CD4-positive, alpha-beta T cell treated with Interferon gamma for 1 hour (primary cell): Measurements from ENCODE around the gene ZNF627.
"Not testable (repeated sequence)": the region's sequence is repeated elsewhere in the genome, so short reads cannot be mapped to it uniquely, and the experiment has no call there.

ENCODE experiments used
- DNase-seq: peaks from one replicate; pipeline ENCODE4 v3.0.0-alpha.2; 2020

ZNF627 gene

GRCh38 chr19:11597202-11598102 is at the start of gene ZNF627:
Gene ZNF627 (plus strand): TSS chr19:11597483. CDS start chr19:11597628, 145 bp downstream.
- peak; percentile 98 for DNase-seq

GRCh38 chr19:11547929-11548700 is 49.2 kb upstream of the ZNF627 start:
- no peak for DNase-seq

GRCh38 chr19:11549386-11549953 is 47.8 kb upstream of the ZNF627 start:
- DNase-seq, result no peak

DNA sequence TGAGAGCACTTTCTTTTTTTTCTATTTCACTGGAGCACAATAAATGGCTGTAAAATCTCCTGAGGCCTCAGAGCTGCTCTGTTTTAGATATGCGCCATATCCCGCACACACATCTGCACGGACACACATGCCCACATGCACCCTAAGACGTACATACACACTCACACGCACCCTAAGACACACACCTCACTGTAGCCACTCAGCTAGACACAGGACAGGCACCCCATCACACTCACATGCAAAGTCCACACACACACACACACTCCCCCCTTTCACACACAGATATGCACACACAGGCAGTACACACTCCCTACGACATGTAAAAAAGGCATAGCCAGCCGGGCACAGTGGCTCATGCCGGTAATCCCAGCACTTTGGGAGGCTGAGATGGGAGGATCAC is 47.0 kb upstream of the ZNF627 start:
- DNase-seq, result no peak

DNA sequence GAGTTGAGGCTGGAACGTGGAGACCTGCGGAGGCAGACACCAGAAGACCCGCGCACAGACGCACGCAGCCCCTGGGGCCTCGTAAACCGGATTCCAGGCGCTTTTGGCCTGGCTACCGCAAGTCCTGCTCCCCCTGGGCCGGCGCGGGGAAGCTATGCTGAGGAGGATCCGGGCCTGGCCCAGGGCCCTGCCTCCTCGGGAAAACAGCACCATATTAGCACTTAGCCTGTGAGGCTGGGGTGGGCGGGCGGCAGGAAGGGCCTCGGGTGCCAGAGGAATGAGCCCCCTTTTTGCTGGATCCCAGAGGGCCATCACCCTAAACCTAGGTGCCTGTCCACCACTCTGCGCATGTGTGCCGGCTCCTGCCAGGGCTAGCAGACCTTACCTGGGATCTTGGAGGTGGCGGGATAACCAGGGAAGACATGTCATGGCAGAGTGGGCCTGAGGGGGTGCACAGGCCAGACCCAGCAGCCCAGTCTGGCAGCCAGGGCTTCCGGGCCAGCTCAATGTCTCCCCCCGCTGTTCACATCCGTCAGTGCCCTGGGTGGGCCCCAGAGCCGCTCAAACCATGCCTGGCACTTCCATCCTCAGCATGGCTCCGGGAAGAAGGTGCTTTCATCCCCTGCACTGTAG is 45.6 kb upstream of the ZNF627 start:
- no peak for DNase-seq

DNA sequence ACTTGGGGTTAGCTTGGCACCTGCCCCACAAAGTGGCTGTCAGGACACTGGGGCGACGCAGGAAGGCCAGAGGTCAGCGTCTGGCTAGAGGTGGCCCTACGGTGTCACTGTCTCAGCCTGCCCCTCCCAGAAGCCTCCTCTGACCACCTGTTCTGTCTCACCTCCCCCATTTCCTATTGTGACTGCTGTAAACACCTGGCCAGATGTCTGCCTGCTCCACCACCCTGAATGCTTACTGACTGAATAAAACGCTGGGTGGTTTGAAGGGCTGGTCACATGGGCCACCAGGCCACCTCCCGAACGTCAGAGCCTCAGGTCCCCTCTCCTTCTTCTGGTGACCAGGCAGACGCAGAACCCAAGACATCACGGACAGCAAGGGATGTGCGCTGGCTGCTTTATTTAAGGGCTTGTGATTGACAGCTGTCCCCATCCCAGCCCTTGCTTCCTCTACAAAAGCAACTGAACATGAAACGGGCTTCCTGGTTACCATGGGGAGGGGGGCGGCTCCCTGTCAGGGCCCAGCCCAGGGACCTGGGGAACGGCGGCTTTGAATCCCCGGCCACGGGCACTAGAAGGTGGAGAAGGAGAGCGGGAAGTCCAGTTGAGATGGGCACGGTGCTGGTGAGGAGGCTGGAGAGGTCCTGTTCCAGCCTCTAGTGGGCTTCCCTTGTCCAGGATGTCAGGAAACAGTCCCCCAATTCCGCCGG is 44.5 kb upstream of the ZNF627 start:
- no peak for DNase-seq

DNA sequence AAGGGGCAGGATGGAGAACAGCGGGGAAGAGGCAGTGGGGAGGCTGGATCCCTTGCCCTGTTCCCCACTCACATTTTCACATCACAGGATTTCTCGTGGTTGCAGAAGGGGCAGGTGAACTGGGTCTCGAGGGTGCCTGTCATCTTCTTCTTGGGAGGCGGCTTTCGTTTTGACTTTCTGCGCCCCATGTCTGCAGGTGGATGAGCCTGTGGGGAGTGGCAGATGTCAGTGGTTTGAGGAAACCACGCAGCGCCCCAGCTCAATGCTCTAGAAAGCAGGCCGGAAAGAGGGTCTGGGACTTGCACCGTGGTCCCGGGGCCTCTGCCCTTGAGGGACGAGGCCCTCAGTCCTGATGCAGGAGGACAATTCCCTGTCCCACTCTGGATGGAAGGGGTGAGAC is 43.1 kb upstream of the ZNF627 start:
- DNase-seq, result no peak

GRCh38 chr19:11555246-11555645 is 42.0 kb upstream of the ZNF627 start:
- DNase-seq, result no peak

- DNase-seq, result no peak
Measured at GRCh38 chr19:11556634-11557420, 40.5 kb upstream of the ZNF627 start.

- peak; percentile 98 for DNase-seq
Measured at GRCh38 chr19:11558881-11559828, 38.1 kb upstream of the ZNF627 start, which contains the start of gene ELOF1. Gene ELOF1 (minus strand): TSS chr19:11559230. CDS start chr19:11554347, 4,883 bp downstream.

DNA sequence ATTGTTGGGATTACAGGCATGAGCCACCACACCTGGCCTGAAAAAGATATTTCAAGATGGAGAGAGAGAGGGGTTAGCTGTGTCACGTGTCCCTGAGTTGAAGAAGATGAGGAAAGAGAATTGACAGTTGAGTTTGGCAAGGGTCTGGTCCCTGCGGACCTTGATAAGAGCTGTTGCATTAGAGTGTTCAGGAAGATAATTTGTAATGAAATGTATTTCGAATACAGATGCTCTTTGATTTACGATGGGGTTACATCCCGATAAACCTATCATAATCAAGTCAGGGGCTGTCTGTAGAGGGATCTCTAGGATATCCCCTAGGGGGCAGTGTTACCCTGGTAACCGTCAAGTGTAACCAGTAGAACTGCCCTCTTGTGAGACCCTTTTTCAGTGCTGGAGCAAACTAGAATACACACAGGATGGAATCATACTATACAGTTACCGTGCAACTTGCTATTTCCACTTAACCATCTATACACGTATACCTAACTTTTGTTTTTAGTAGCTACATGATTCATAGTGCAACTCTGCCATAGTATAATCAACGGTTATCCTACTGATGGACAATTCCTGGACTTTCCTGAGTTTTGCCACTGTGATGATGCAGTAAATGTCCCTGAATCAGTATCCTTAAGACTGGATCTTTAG is 36.8 kb upstream of the ZNF627 start:
- DNase-seq, result peak; percentile 69

GRCh38 chr19:11563532-11563931 is 33.8 kb upstream of the ZNF627 start:
- DNase-seq, result no peak

DNA sequence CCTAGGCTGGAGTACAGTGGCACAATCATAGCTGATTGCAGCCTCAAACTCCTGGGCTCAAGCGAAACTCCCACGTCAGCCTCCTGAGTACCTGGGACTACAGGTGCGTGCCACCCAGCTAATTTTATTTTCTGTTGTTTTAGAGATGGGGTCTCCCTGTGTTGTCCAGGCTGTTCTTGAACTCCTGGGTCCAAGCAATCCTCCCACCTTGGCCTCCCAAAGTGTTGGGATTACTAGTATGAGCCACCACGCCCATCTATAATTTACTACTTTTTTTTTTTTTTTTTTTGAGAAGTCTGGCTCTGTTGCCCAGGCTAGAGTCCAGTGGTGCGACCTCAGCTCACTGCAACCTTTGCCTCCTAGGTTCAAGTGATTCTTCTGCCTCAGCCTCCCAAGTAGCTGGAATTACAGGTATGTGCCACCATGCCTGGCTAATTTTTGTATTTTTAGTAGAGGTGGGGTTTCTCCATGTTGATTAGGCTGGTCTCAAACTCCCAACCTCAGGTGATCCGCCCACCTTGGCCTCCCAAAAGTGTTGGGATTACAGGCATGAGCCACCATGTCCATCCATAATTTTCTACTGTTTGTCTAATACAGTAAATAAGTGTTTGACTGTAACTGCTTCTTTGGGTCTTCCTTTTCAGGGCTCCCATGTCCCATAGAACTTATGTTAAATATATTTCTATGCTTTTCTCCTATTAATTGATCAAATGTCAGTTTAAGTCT is 33.0 kb upstream of the ZNF627 start:
- not testable (repeated sequence) for DNase-seq

- DNase-seq, result not testable (repeated sequence)
Measured at GRCh38 chr19:11565649-11565980, 31.7 kb upstream of the ZNF627 start.

GRCh38 chr19:11566164-11566563 is 31.1 kb upstream of the ZNF627 start:
- DNase-seq, result no peak

- no peak for DNase-seq
Measured at GRCh38 chr19:11570039-11570462, 27.2 kb upstream of the ZNF627 start.

DNA sequence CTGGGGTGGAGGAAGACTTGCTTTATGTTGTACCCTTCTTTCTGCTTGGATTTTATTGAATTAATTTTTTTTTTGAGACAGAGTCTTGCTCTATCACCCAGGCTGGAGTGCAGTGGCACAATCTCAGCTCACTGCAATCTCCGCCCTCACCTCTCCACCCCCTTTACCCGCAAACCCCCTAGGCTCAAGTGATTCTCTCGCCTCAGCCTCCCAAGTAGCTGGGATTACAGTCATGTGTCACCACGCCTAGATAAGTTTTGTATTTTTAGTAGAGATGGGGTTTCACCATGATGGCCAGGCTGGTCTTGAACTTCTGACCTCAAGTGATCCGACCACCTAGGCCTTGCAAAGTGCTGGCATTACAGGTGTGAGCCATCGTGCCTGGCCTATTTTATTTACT is 23.9 kb upstream of the ZNF627 start:
- DNase-seq, result not testable (repeated sequence)

- DNase-seq, result not testable (repeated sequence)
Measured at GRCh38 chr19:11573763-11574162, 23.5 kb upstream of the ZNF627 start.

- no peak for DNase-seq
Measured at GRCh38 chr19:11574689-11575088, 22.6 kb upstream of the ZNF627 start.
